ENCODE data around the gene MYO5B.

GRCh38 chr18:49850636-49851035 lies 344.3 kb downstream of the MYO5B start:
- TF ChIP-seq CTCF (IDR thresholded peaks at IDR 0.05; ENCODE audit: poor library complexity, severe bottlenecking) = no peak
- no peak for TF ChIP-seq TAF1 (IDR thresholded peaks at IDR 0.05; ENCODE audit: low read depth)
- no peak for TF ChIP-seq MXI1 (conservative IDR thresholded peaks at IDR 0.05; ENCODE audit: poor library complexity, severe bottlenecking)
- TF ChIP-seq POLR2AphosphoS5 (IDR thresholded peaks at IDR 0.05) = no peak
- TF ChIP-seq RAD21 (conservative IDR thresholded peaks at IDR 0.05) = no peak
- TF ChIP-seq EP300 (conservative IDR thresholded peaks at IDR 0.05; ENCODE audit: poor library complexity, severe bottlenecking) = no peak
- no peak for TF ChIP-seq EZH2 (IDR thresholded peaks at IDR 0.05; ENCODE audit: borderline replicate concordance, insufficient read depth, low read length, poor library complexity, severe bottlenecking)
